HCT116 (cell line): ENCODE data around the gene MIR17HG. TPM values are rescaled to one million over a fixed set of nuclear protein-coding genes. Genes with fewer than 3 reads are reported as not detected.

Experiments used
- ATAC-seq: fragments of 200-7000 bp; cut with Tn5 transposase; 2 replicates; pipeline ENCODE4 v1.9.1; 2020; ENCODE audit warnings: mild to moderate bottlenecking, moderate library complexity
- BruUV-seq: library from RNA; stranded (reverse); fragments of 400-500 nt; replicated peaks from 2 replicates; lab custom pipeline; 2021; lab: Mats Ljungman, UMichigan
- CTCF ChIA-PET: fragments of 300-600 bp; sonication (Branson Sonifier 250); formaldehyde crosslinking; loops from one replicate; lab custom pipeline; 2021; ENCODE audit warnings: antibody characterized with exemption; lab: Charles Lee
- POLR2A ChIA-PET: fragments of 300-600, 350-600 bp; sonication (Branson Sonifier 250); formaldehyde crosslinking; loops from one replicate; lab custom pipeline; 2021; ENCODE audit warnings: antibody characterized with exemption; lab: Charles Lee
- RAD21 ChIA-PET, 2 experiments: fragments of 300-600 bp; sonication (Branson Sonifier 250); formaldehyde crosslinking; loops; one replicate each; lab custom pipeline; 2023; ENCODE audit warnings: low total read pairs in 2 of 2; ENCODE audit not compliant: uncharacterized antibody in 2 of 2, unreplicated experiment in 2 of 2, low non-redundant PET in 1 of 2; lab: Charles Lee
- DNase-seq: peaks from one replicate; pipeline ENCODE4 v3.0.0-alpha.2; 2010; ENCODE audit warnings: low read depth, low spot score
- H2AFZ ChIP-seq: fragments of 200-600 bp; shearing (Covaris generic), sonication (generic); 2 replicates; pipeline ENCODE4 v1.6.1; 2017; ENCODE audit warnings: low read depth, mixed run types, mixed read lengths, antibody characterized with exemption, low read length; ENCODE audit not compliant: poor library complexity, severe bottlenecking
- H3K27ac ChIP-seq: 2 replicates; pipeline ENCODE4 v1.5.1; 2012; ENCODE audit warnings: low read depth, low read length
- H3K27me3 ChIP-seq: fragments of 200-600 bp; sonication (generic); 2 replicates; pipeline ENCODE4 v1.6.1; 2016; ENCODE audit warnings: mixed run types, low read length, mixed read lengths; ENCODE audit not compliant: insufficient read depth
- H3K36me3 ChIP-seq, 2 experiments: fragments of 200-500 bp in 1 of 2; fragments of 200-600 bp in 1 of 2; sonication (Bioruptor generic) in 1 of 2; sonication (generic) in 1 of 2; 2 replicates each; pipeline versions ENCODE4 v1.5.1 to v1.6.1; 2014 to 2016; ENCODE audit warnings: low read length in 2 of 2, inconsistent platforms in 1 of 2, mixed read lengths in 1 of 2, mixed run types in 1 of 2; ENCODE audit not compliant: insufficient read depth in 2 of 2, control insufficient read depth in 1 of 2
- H3K4me1 ChIP-seq, 2 experiments: fragments of 200-600 bp in 1 of 2; sonication (generic) in 1 of 2; 2 replicates each; pipeline versions ENCODE4 v1.5.1 to v1.6.1; 2012 to 2017; ENCODE audit warnings: low read length in 2 of 2, inconsistent platforms in 1 of 2, mild to moderate bottlenecking in 1 of 2, mixed read lengths in 1 of 2, mixed run types in 1 of 2, moderate library complexity in 1 of 2; ENCODE audit not compliant: insufficient read depth in 2 of 2, control insufficient read depth in 1 of 2
- H3K4me2 ChIP-seq: fragments of 200-600 bp; sonication (generic); 2 replicates; pipeline ENCODE4 v1.6.1; 2017; ENCODE audit warnings: mixed run types, low read length, mixed read lengths
- H3K4me3 ChIP-seq, 2 experiments: fragments of 200-600 bp in 1 of 2; sonication (generic) in 1 of 2; replicated peaks in 1 of 2; 2 replicates each; pipeline ENCODE4 v1.5.1; 2011 to 2016; ENCODE audit warnings: low read length in 2 of 2, control low read depth in 1 of 2, low read depth in 1 of 2, mild to moderate bottlenecking in 1 of 2, mixed read lengths in 1 of 2, mixed run types in 1 of 2
- H3K79me2 ChIP-seq: fragments of 200-600 bp; sonication (generic); 2 replicates; pipeline ENCODE4 v1.6.1; 2017; ENCODE audit warnings: mild to moderate bottlenecking, mixed run types, low read length, moderate library complexity, mixed read lengths; ENCODE audit not compliant: insufficient read depth
- H3K9ac ChIP-seq: fragments of 200-600 bp; sonication (generic); 2 replicates; pipeline ENCODE4 v1.6.1; 2016; ENCODE audit warnings: low read length, mixed read lengths
- H3K9me2 ChIP-seq: fragments of 200-600 bp; sonication (generic), shearing (Covaris generic); 2 replicates; pipeline ENCODE4 v1.6.1; 2017; ENCODE audit warnings: mixed run types, mild to moderate bottlenecking, moderate library complexity; ENCODE audit not compliant: insufficient read depth
- H3K9me3 ChIP-seq, 2 experiments: fragments of 200-500 bp in 1 of 2; fragments of 200-600 bp in 1 of 2; sonication (Bioruptor generic) in 1 of 2; sonication (generic) in 1 of 2; 2 replicates each; pipeline ENCODE4 v1.6.1; 2014 to 2017; ENCODE audit warnings: low read length in 2 of 2, mixed read lengths in 2 of 2, inconsistent platforms in 1 of 2, low read depth in 1 of 2, mild to moderate bottlenecking in 1 of 2, mixed run types in 1 of 2, moderate library complexity in 1 of 2; ENCODE audit not compliant: control insufficient read depth in 1 of 2, insufficient read depth in 1 of 2
- H4K20me1 ChIP-seq: fragments of 200-600 bp; sonication (generic), shearing (Covaris generic); 2 replicates; pipeline ENCODE4 v1.6.1; 2017; ENCODE audit warnings: mixed run types, mild to moderate bottlenecking, moderate library complexity; ENCODE audit not compliant: insufficient read depth
- CTCF ChIP-seq, 3 experiments: fragments of 200-600 bp in 1 of 3; sonication (generic) in 1 of 3; IDR thresholded peaks in 2 of 3; conservative IDR thresholded peaks in 1 of 3; 2 replicates each; pipeline ENCODE4 v1.5.1; 2012 to 2017; ENCODE audit warnings: low read depth in 2 of 3, low read length in 2 of 3, antibody characterized with exemption in 1 of 3, borderline replicate concordance in 1 of 3, control low read depth in 1 of 3, mild to moderate bottlenecking in 1 of 3, mixed read lengths in 1 of 3, mixed run types in 1 of 3, moderate library complexity in 1 of 3; ENCODE audit not compliant: insufficient read depth in 1 of 3
- EGR1 ChIP-seq: IDR thresholded peaks from 2 replicates; pipeline ENCODE4 v1.6.1; 2012; ENCODE audit warnings: low read depth
- EZH2 ChIP-seq: fragments of 200-600 bp; sonication (generic); IDR thresholded peaks from 2 replicates; pipeline ENCODE4 v1.6.1; 2017; ENCODE audit warnings: antibody characterized with exemption, mixed run types
- EZH2phosphoT487 ChIP-seq: fragments of 200-600 bp; IDR thresholded peaks from 2 replicates; pipeline ENCODE4 v1.6.1; 2018; ENCODE audit warnings: antibody characterized with exemption, borderline replicate concordance
- FOSL1 ChIP-seq: IDR thresholded peaks from 2 replicates; pipeline ENCODE4 v1.6.1; 2012; ENCODE audit warnings: low read depth
- MAX ChIP-seq: IDR thresholded peaks from 2 replicates; pipeline ENCODE4 v1.6.1; 2012
- POLR2A ChIP-seq: IDR thresholded peaks from 2 replicates; pipeline ENCODE4 v1.7.0; 2011; ENCODE audit warnings: borderline replicate concordance; ENCODE audit not compliant: insufficient read depth, insufficient read length; ENCODE audit errors: extremely low read depth
- POLR2AphosphoS5 ChIP-seq: IDR thresholded peaks from 2 replicates; pipeline ENCODE4 v1.6.1; 2011; ENCODE audit warnings: mild to moderate bottlenecking, low read depth, low read length, moderate library complexity
- RAD21 ChIP-seq: IDR thresholded peaks from 2 replicates; pipeline ENCODE4 v1.6.1; 2012; ENCODE audit warnings: low read depth, mild to moderate bottlenecking
- REST ChIP-seq: IDR thresholded peaks from 2 replicates; pipeline ENCODE4 v1.6.1; 2012; ENCODE audit warnings: low read depth
- SP1 ChIP-seq: IDR thresholded peaks from 2 replicates; pipeline ENCODE4 v1.6.1; 2012; ENCODE audit warnings: low read depth
- SRF ChIP-seq: IDR thresholded peaks from 2 replicates; pipeline ENCODE4 v1.6.1; 2012; ENCODE audit warnings: low read depth
- TCF7L2 ChIP-seq: IDR thresholded peaks from 2 replicates; pipeline ENCODE4 v1.7.0; 2011; ENCODE audit warnings: borderline replicate concordance, inconsistent platforms; ENCODE audit not compliant: insufficient read depth, insufficient read length; ENCODE audit errors: extremely low read depth
- YY1 ChIP-seq: IDR thresholded peaks from 2 replicates; pipeline ENCODE4 v1.6.1; 2011; ENCODE audit warnings: low read length, low read depth, moderate library complexity, mild to moderate bottlenecking; ENCODE audit not compliant: insufficient replicate concordance; ENCODE audit errors: extremely low read depth
- ZBTB33 ChIP-seq: IDR thresholded peaks from 2 replicates; pipeline ENCODE4 v1.6.1; 2011; ENCODE audit warnings: mild to moderate bottlenecking, low read length, moderate library complexity; ENCODE audit not compliant: insufficient replicate concordance; ENCODE audit errors: extremely low read depth
- intact Hi-C: fragments of 100-400 bp; cut with micrococcal nuclease; formaldehyde crosslinking; loops from 2 replicates; pipeline ENCODE4 v1.10.0; 2022
- total RNA-seq: library from RNA; stranded (reverse); gene quantifications from one replicate; pipeline ENCODE4 v1.2.1, GENCODE V29; 2021; ENCODE audit not compliant: unreplicated experiment

MIR17HG gene
- total RNA-seq, 1 experiment from 2014 or later: 10.3 TPM

GRCh38 chr13:91326146-91326545, 21.3 kb upstream of the MIR17HG start:
- BruUV-seq: no TSS peak
- Histone ChIP-seq H3K36me3 (no peaks in the 10 kb centered on the region), H3K4me1 (no peaks in the 10 kb centered on the region), H4K20me1 (no peaks in the 10 kb centered on the region), H3K4me2 (no peak overlapping the region), H3K9me3 (no peaks in the 10 kb centered on the region), H3K9ac (no peak overlapping the region), H3K9me2 (no peaks in the 10 kb centered on the region), H3K79me2 (no peaks in the 10 kb centered on the region), H3K27me3 (peaks cover 24% of the 10 kb centered on the region), H2AFZ (no peak overlapping the region), H3K27ac (no peak overlapping the region), H3K4me3 (no peak overlapping the region)
- ChIA-PET CTCF (no interaction called here), RAD21 (no interaction called here), POLR2A (no interaction called here)
- ATAC-seq (no peak), DNase-seq (no peak)
- intact Hi-C loops: no loop called here
- TF ChIP-seq EGR1 (no peak), SRF (no peak), YY1 (no peak), SP1 (no peak), POLR2A (no peak), RAD21 (no peak), CTCF (IDR thresholded peaks at IDR 0.05 in 2 of 3, conservative IDR thresholded peaks at IDR 0.05 in 1 of 3; ENCODE audit: borderline replicate concordance in 1 of 3, insufficient read depth in 1 of 3, low read depth in 2 of 3, low read length in 2 of 3) (no peak), EZH2 (no peak), EZH2phosphoT487 (no peak), REST (no peak), POLR2AphosphoS5 (no peak), TCF7L2 (no peak), FOSL1 (no peak), ZBTB33 (no peak), MAX (no peak)
